Measurements from ENCODE around the gene CABLES2. TPM values are rescaled to one million over a fixed set of nuclear protein-coding genes. Genes with fewer than 3 reads are reported as not detected.

The CABLES2 gene, protein sequence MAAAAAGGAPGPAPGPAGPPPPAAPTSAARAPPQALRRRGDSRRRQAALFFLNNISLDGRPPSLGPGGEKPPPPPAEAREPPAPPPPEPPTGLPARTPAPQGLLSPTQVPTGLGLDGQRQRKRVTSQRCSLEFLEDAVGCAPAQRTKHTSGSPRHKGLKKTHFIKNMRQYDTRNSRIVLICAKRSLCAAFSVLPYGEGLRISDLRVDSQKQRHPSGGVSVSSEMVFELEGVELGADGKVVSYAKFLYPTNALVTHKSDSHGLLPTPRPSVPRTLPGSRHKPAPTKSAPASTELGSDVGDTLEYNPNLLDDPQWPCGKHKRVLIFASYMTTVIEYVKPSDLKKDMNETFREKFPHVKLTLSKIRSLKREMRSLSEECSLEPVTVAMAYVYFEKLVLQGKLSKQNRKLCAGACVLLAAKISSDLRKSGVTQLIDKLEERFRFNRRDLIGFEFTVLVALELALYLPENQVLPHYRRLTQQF
- 2.1 TPM for total RNA-seq
- 5.7 TPM for polyA plus RNA-seq

DNA sequence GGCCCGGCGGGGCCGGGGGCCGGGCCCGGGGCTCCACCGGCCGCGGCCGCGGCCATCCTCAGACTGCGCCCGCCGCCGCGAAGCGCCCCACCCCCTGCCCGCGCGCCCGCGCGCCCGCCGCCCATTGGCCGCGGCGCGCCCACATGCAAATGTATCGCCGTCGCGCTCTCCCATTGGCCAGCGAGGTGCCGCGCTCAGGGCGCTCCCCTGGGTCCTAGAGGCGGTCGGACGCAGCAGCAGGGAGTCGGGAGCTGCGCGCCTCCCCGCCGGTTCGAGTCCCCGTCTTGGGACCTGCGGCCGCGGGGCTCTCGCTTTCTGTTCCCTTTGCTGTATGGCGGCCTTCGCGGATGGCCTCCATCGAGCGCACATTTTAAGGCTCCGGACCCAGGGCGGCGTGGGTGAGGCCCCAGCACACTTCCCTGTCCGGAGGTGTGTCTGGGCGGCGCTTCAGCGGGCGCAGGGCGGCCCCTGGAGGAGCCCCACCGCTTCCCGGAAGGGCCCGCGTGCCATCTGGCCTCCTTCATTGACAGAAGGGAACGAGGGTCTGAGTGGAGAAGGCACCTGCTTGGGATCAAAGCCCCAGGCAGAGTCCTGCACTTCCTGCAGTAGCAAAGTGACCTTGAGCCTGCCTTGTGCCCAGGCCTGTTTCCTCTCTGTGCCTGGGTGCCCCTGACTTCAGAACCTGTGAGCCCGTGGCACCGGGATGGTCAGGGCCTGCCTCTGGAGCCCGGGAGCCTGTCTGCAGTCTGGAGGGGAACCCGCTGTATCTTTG, at the start of gene CABLES2:
CABLES2 (minus strand) TSS at position 65 of the 772 bp plus-strand sequence; CDS start at position 56, 9 bp downstream.
- peak within 1 kb of the TSS; percentile 87 for H3K4me3 ChIP-seq (ENCODE audit: low read depth, low read length)
- H3K4me1 ChIP-seq (ENCODE audit: insufficient read depth), result no peaks in the 10 kb centered on the region
- no peak within 1 kb of the TSS for H3K27ac ChIP-seq (ENCODE audit: low read depth)
- peak; percentile 84 for DNase-seq (ENCODE audit: extremely low spot score)
- WGBS, result 5% methylated on average over 72 of the region's 73 CpGs
- H3K36me3 ChIP-seq (ENCODE audit: insufficient read depth), result no peaks in the 10 kb centered on the region

DNA sequence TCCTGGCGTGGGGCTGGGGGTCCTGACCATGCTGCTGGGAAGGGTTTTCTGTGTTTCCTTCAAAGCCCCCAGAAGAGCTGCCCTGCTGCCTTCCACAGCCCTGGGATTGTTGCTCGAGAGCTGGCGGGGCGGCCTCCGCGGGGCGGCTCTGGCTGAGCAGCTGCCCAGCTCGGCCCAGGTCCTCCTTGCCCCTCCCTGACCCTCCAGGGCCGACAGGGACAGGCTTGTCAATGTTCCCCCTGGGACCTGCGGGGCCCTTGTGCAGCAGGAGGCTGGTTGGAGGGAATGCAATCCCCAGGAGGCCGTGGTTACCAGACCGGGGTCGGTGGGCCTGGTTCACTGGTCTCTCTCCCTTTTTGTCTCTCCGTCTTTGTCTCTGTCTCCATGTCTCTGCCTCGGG, 48.8 kb upstream of the CABLES2 start:
- H3K36me3 ChIP-seq (ENCODE audit: insufficient read depth), result no peaks in the 10 kb centered on the region
- no peak for DNase-seq (ENCODE audit: extremely low spot score)
- no peak overlapping the region for H3K4me3 ChIP-seq (ENCODE audit: low read depth, low read length)
- no peaks in the 10 kb centered on the region for H3K4me1 ChIP-seq (ENCODE audit: insufficient read depth)
- 88% methylated on average over 15 of the region's 15 CpGs for WGBS
- no peak overlapping the region for H3K27ac ChIP-seq (ENCODE audit: low read depth)

DNA sequence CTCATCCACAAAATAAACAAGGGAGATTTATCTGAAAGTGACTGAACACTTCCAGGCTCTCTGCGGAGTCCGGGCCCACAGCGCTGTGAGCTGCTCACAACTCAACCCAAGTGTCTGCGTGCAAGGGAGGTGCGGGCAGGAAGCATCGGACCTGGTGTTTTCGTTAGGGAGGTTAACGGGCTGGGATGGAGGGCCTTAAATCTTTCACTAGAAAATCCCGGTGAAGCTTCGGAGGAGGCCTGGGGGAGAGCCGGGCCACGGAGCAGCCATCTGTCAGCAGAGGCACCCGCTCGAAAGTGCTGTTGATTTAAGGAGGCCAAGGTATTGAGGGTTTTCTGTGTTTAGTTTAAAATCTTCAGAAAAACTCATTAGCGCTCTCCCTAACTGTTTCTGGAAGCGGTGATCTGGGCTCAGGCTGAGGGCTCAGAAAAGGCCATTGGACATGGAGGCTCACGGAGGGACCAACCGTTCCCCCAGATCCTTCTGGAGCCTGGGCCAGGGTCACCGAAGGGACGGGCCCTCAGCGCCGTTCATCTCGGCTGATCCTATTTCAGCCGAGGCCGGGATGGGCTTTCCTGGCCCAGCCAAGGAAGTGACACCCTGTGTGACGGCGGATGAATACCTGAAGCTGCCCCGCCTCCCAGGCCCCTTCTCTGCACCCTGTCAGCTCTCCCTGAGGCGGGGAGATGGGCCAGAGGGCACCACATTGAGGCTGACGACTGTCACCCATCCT, 48.0 kb upstream of the CABLES2 start:
- H3K4me3 ChIP-seq (ENCODE audit: low read depth, low read length), result no peak overlapping the region
- peak overlapping the region; percentile 16 for H3K27ac ChIP-seq (ENCODE audit: low read depth)
- WGBS, result 42% methylated on average over 30 of the region's 30 CpGs
- no peaks in the 10 kb centered on the region for H3K36me3 ChIP-seq (ENCODE audit: insufficient read depth)
- H3K4me1 ChIP-seq (ENCODE audit: insufficient read depth), result no peaks in the 10 kb centered on the region
- DNase-seq (ENCODE audit: extremely low spot score), result no peak

DNA sequence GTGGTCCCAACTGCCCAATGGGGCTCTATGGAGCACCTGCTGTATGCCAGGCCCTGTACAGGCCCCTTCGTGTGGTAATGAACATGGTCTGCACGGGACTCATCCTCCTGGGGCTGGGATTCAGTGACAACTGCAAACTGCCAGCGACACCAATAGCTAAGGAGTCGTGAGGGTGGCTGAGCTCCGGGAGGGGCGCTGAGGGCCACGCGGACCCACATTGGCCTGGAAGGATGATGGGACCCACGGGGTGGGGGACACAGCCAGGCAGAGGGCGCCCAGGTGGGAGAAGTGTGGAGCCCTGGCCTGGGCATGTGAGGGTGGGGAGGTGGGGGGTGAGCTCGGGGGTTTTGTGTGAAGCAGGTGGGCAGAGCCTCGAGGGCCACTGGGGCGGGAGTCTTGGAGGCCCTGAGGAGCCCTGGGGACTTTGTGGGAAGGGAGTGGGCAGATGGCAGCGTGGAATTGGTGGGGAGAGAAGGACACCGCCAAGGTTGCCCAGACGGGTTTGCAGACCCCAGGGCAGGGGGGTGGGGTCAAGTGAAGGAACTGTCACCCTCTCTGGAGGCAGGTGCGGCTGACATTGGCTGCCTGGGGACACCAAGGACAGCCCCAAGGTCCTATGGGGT, 46.2 kb upstream of the CABLES2 start:
- Histone ChIP-seq H3K36me3 (ENCODE audit: insufficient read depth) (no peaks in the 10 kb centered on the region), H3K27ac (ENCODE audit: low read depth) (no peak overlapping the region), H3K4me1 (ENCODE audit: insufficient read depth) (no peaks in the 10 kb centered on the region), H3K4me3 (ENCODE audit: low read depth, low read length) (no peak overlapping the region)
- 87% methylated on average over 17 of the region's 17 CpGs for WGBS
- no peak for DNase-seq (ENCODE audit: extremely low spot score)

DNA sequence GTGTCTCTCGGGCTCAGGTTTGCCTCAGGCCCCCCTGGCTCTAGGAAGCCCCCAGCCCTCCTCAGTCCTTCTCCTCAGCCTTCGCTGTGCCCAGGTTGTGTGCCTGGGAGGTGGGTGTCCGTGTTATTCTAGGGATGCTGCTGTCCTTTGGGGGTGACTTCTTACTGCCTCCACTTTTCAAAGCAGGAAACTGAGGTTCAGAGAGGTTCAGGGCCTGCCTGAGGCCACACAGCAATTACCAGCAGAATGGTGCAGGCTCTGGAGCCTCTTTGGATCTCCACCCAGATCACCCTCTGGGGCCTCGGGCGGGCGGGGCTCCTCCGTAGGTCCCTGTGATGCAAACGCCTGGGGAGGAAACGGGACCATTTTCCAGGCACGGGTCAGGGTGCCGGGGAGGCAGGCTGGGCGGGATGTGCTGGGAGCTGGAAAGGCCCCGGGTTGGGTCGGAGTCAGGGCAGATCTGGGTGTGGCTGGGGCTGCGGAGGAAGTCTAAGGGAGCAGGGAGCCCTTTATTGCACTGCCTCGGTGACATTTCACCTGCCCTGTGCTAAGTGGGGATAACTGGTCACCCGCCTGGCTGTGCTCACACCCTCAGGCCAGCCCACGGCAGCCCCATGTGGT, 45.5 kb upstream of the CABLES2 start:
- Histone ChIP-seq H3K4me3 (ENCODE audit: low read depth, low read length) (no peak overlapping the region), H3K27ac (ENCODE audit: low read depth) (no peak overlapping the region), H3K36me3 (ENCODE audit: insufficient read depth) (no peaks in the 10 kb centered on the region), H3K4me1 (ENCODE audit: insufficient read depth) (no peaks in the 10 kb centered on the region)
- DNase-seq (ENCODE audit: extremely low spot score), result no peak
- 69% methylated on average over 18 of the region's 18 CpGs for WGBS

DNA sequence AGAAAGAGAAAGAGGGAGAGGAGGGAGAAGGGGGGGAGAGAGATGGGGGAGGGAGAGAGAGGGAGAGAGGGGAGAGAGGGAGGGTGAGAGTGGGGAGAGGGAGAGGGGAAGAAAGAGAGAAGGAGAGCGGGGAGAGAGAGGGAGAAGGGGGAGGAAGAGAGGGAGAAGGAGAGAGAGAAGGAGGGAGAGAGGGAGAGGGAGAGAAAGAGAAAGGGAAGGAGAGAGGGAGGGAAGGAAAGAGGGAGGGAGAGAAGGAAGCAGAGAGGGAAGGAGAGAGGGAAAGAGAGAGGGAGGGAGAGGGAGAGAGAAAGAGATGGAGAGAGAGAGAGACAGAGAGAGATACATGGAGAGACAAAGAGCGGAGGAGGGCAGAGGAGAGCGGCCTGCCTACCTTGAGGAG, 44.9 kb upstream of the CABLES2 start:
- 98% methylated on average over 3 of the region's 3 CpGs for WGBS
- DNase-seq (ENCODE audit: extremely low spot score), result no peak
- H3K4me3 ChIP-seq (ENCODE audit: low read depth, low read length), result no peak overlapping the region
- H3K36me3 ChIP-seq (ENCODE audit: insufficient read depth), result no peaks in the 10 kb centered on the region
- H3K4me1 ChIP-seq (ENCODE audit: insufficient read depth), result no peaks in the 10 kb centered on the region
- no peak overlapping the region for H3K27ac ChIP-seq (ENCODE audit: low read depth)

DNA sequence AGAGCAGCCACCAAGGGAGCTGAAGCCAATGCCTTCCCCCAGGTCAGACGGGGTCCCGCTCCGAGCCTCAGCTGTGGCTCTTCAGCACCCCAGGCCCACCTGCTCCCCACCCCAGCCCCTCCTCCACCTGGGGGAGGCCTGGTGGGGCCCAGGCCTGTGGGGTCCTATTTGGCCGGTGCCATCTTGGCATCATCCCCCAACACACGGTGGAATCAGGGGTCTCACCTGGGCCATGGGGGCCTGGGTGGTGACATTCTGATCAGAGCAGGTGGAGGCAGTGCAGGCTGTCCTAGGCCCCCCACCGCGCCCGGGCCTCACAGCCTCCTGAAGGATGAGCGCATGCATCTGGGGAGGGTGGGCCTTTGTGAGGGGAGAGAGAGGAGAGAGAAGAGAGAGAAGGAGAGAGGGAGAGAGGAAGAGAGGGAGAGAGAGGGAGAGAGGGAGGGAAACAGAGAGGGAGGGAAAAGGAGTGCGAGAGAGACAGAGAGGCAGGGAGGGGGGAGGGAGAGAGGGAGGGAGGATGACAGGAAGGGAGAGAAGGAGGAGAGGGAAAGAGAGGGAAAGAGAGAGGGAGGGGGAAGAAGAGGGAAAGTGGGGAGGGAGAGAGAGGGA, 44.2 kb upstream of the CABLES2 start:
- Histone ChIP-seq H3K4me3 (ENCODE audit: low read depth, low read length) (no peak overlapping the region), H3K27ac (ENCODE audit: low read depth) (no peak overlapping the region), H3K4me1 (ENCODE audit: insufficient read depth) (no peaks in the 10 kb centered on the region), H3K36me3 (ENCODE audit: insufficient read depth) (no peaks in the 10 kb centered on the region)
- DNase-seq (ENCODE audit: extremely low spot score), result no peak
- 86% methylated on average over 10 of the region's 10 CpGs for WGBS

DNA sequence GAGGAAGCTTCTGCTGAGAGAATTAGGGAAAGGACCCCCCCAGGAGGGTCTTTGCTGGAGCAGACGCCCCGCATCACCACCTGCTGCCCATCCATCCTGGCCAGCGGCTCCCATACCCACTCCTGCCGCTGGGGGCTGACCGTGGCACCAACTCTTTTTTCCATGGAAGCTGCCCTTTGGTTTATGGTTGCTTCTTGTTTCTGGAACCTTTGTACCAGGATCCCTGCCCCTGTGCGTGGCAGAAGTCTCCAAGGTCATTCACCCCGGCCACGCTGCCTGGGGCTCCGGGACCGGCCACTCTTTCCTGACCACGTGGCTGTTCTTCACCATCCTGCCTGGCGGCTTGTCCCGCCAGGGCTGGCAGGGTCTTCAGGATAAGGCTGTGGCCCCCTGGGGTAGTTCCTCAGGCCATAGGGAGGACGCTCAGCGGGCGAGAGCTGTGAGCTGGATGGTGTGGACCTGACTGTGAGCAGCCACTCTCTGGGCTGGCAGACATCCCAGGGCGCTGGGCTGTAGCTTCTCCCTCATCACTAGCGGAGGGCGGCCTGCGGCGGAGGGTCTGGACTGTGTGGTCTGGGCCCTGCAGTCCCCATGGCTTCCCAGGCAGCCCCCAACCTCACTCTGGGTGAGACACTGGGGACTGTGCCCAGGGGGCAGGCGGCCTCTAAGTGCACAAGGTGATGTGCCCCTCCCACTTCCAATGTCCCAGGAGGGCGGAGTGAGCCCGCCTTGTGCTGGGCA, 43.0 kb upstream of the CABLES2 start:
- Histone ChIP-seq H3K27ac (ENCODE audit: low read depth) (no peak overlapping the region), H3K36me3 (ENCODE audit: insufficient read depth) (no peaks in the 10 kb centered on the region), H3K4me1 (ENCODE audit: insufficient read depth) (no peaks in the 10 kb centered on the region), H3K4me3 (ENCODE audit: low read depth, low read length) (no peak overlapping the region)
- 61% methylated on average over 24 of the region's 24 CpGs for WGBS
- DNase-seq (ENCODE audit: extremely low spot score), result no peak

DNA sequence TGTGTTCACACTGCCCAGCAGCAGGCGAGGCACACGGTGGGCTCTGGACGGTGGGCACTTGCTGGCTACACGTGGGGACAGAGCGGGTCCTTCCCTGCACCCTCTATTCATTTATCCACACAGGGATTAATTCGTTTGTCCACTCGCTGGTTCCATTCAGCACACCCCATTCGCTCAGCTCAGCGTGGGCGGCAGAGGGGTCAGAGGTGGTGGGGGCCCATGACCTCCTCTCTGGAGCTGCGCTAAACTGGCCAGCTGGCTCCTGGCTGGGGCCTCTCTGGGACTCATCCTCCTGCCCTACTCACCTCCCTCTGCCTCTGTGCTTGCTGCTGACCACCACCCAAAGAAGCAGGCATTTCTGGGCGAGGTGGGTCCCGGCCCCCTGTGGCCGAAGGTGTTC, 41.7 kb upstream of the CABLES2 start:
- Histone ChIP-seq H3K36me3 (ENCODE audit: insufficient read depth) (no peaks in the 10 kb centered on the region), H3K4me3 (ENCODE audit: low read depth, low read length) (no peak overlapping the region), H3K4me1 (ENCODE audit: insufficient read depth) (no peaks in the 10 kb centered on the region), H3K27ac (ENCODE audit: low read depth) (no peak overlapping the region)
- 81% methylated on average over 14 of the region's 14 CpGs for WGBS
- DNase-seq (ENCODE audit: extremely low spot score), result no peak

DNA sequence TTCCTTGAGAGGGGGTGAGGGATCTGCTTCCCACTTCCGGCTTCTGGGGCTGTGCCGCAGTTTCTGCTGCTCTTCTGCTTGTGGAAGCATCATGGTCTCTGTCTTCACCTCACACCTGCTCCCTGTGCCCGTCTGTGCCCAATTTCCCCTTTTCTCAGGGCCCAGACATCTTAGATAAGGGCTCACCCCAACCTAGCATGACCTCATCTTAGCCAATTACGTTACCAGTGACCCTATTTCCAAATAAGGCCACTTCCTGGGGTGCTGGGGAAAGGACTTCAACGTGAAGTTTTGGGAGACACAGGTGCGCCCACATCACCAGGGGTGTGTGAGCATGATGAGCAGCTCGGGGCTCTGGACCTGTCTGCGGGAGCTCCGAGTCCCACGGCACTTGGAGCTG, 41.0 kb upstream of the CABLES2 start:
- H3K4me1 ChIP-seq (ENCODE audit: insufficient read depth), result no peaks in the 10 kb centered on the region
- H3K4me3 ChIP-seq (ENCODE audit: low read depth, low read length), result no peak overlapping the region
- H3K27ac ChIP-seq (ENCODE audit: low read depth), result no peak overlapping the region
- WGBS, result 84% methylated on average over 10 of the region's 10 CpGs
- H3K36me3 ChIP-seq (ENCODE audit: insufficient read depth), result no peaks in the 10 kb centered on the region
- no peak for DNase-seq (ENCODE audit: extremely low spot score)

DNA sequence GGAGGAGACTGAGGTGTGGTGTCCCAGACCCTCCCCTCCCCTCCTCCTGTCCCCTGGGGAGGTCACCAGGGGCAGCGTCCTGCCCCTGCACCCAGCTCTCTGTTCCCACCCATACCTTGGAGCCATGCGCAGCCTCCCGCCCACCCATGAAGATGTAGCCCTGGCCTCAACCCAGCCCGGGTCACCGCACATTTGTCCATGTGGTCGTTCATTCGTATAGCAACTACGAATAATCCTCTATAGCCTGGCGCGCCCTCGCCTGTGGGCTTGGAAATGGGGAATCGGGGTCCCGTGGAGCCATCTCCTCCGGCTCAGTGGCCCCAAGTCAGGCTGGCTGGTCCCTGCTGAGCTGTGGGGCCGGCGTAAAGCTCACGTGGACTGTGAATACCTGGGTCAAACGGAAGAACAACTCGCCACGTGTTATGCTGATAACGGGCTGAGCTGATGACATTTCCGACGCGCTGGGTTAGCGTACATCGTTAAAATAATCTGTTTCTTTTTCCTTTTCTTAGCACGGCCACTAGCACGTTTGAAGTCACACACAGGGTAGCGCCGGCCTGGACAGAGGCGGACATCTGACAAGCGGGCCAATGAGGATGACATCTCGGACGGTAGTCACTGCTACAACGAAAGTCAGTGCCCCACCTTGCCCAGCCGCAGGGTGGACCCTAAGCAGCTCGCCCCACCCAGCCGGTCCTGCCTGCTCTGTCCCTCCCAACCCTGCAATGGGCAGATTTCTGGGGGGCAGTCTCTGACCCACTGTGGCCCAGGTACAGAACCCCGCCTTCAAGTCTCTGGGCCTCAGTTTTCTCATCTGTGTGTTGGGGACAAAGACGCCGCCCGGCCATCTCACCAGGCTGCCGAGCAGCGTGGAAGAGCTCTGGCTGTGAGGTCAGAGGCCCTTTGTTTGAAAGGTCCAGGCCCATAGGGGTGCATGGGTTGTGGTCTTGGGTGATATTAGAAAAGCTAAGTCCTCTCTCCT, 40.1 kb upstream of the CABLES2 start:
- Histone ChIP-seq H3K36me3 (ENCODE audit: insufficient read depth) (no peaks in the 10 kb centered on the region), H3K4me3 (ENCODE audit: low read depth, low read length) (no peak overlapping the region), H3K4me1 (ENCODE audit: insufficient read depth) (no peaks in the 10 kb centered on the region), H3K27ac (ENCODE audit: low read depth) (no peak overlapping the region)
- 91% methylated on average over 44 of the region's 44 CpGs for WGBS
- DNase-seq (ENCODE audit: extremely low spot score), result no peak
